Measurements from ENCODE around the gene UMAD1. TPM values are rescaled to one million over a fixed set of nuclear protein-coding genes. Genes with fewer than 3 reads are reported as not detected.

UMAD1 gene
- total RNA-seq, 2 experiments from 2014 or later: 11.0 to 15.3 TPM

- Mint-ChIP-seq H3K4me3 (no peak overlapping the region), H3K9me3 (no peaks in the 10 kb centered on the region), H3K27me3 (no peaks in the 10 kb centered on the region), H3K4me1 (ENCODE audit: low read depth) (peaks cover 5% of the 10 kb centered on the region), H3K27ac (no peak overlapping the region), H3K36me3 (ENCODE audit: low read depth) (no peaks in the 10 kb centered on the region)
- H3K36me3 ChIP-seq (ENCODE audit: insufficient read depth, low read length): no peaks in the 10 kb centered on the region
- CTCF ChIA-PET: no interaction called here
- no peak overlapping the region for H3K4me3 ChIP-seq (ENCODE audit: low read length)
- no peaks in the 10 kb centered on the region for H3K9me3 ChIP-seq (ENCODE audit: control insufficient read depth in 1 of 2, insufficient read depth in 1 of 2, low read length in 2 of 2)
- no peak overlapping the region for H3K27ac ChIP-seq (ENCODE audit: low read depth in 1 of 2, low read length in 2 of 2)
- H3K4me1 ChIP-seq (ENCODE audit: insufficient read depth, low read length): no peaks in the 10 kb centered on the region
- intact Hi-C loops (cut with DNase I, micrococcal nuclease): no loop called here
- POLR2A ChIA-PET: no interaction called here
- no peak for ATAC-seq (ENCODE audit: poor library complexity)
- DNase-seq: no peak
- no peak for TF ChIP-seq CTCF (IDR thresholded peaks at IDR 0.05)
- H3K27me3 ChIP-seq (ENCODE audit: control insufficient read depth in 1 of 2, insufficient read depth in 2 of 2, low read length in 2 of 2): no peaks in the 10 kb centered on the region
Measured at GRCh38 chr7:7613210-7613609, 27.3 kb upstream of the UMAD1 start.

GRCh38 chr7:7614018-7614741 is 26.4 kb upstream of the UMAD1 start:
- Mint-ChIP-seq H3K4me1 (ENCODE audit: low read depth) (peaks cover 5% of the 10 kb centered on the region), H3K36me3 (ENCODE audit: low read depth) (no peaks in the 10 kb centered on the region)
- CTCF ChIA-PET: no interaction called here

GRCh38 chr7:7617550-7617949 is 23.0 kb upstream of the UMAD1 start:
- H3K4me1 Mint-ChIP-seq (ENCODE audit: low read depth): peaks cover 5% of the 10 kb centered on the region
- H3K27ac ChIP-seq (ENCODE audit: low read depth in 1 of 2, low read length in 2 of 2): no peak overlapping the region
- no peak for DNase-seq
- no peak overlapping the region for H3K27ac Mint-ChIP-seq
- no peak for TF ChIP-seq CTCF (IDR thresholded peaks at IDR 0.05)
- POLR2A ChIA-PET: no interaction called here
- intact Hi-C loops (cut with DNase I, micrococcal nuclease): no loop called here
- H3K9me3 ChIP-seq (ENCODE audit: control insufficient read depth in 1 of 2, insufficient read depth in 1 of 2, low read length in 2 of 2): no peaks in the 10 kb centered on the region
- H3K36me3 Mint-ChIP-seq (ENCODE audit: low read depth): no peaks in the 10 kb centered on the region
- no peaks in the 10 kb centered on the region for H3K9me3 Mint-ChIP-seq
- H3K4me3 ChIP-seq (ENCODE audit: low read length): no peak overlapping the region
- CTCF ChIA-PET: no interaction called here
- H3K4me1 ChIP-seq (ENCODE audit: insufficient read depth, low read length): no peaks in the 10 kb centered on the region
- no peak for ATAC-seq (ENCODE audit: poor library complexity)
- no peaks in the 10 kb centered on the region for H3K27me3 ChIP-seq (ENCODE audit: control insufficient read depth in 1 of 2, insufficient read depth in 2 of 2, low read length in 2 of 2)
- no peaks in the 10 kb centered on the region for H3K27me3 Mint-ChIP-seq
- no peaks in the 10 kb centered on the region for H3K36me3 ChIP-seq (ENCODE audit: insufficient read depth, low read length)
- no peak overlapping the region for H3K4me3 Mint-ChIP-seq

More at GRCh38 chr7:7614018-7614741, 26.4 kb upstream of the UMAD1 start:
- no peak for TF ChIP-seq CTCF (IDR thresholded peaks at IDR 0.05)
- H3K4me3 Mint-ChIP-seq: no peak overlapping the region
- POLR2A ChIA-PET: no interaction called here
- H3K27me3 Mint-ChIP-seq: no peaks in the 10 kb centered on the region
- ATAC-seq (ENCODE audit: poor library complexity): no peak
- H3K4me1 ChIP-seq (ENCODE audit: insufficient read depth, low read length): no peaks in the 10 kb centered on the region
- no peak overlapping the region for H3K27ac ChIP-seq (ENCODE audit: low read depth in 1 of 2, low read length in 2 of 2)
- H3K36me3 ChIP-seq (ENCODE audit: insufficient read depth, low read length): no peaks in the 10 kb centered on the region
- no peak overlapping the region for H3K27ac Mint-ChIP-seq
- no peak for DNase-seq
- H3K27me3 ChIP-seq (ENCODE audit: control insufficient read depth in 1 of 2, insufficient read depth in 2 of 2, low read length in 2 of 2): no peaks in the 10 kb centered on the region
- no peak overlapping the region for H3K4me3 ChIP-seq (ENCODE audit: low read length)
- H3K9me3 Mint-ChIP-seq: no peaks in the 10 kb centered on the region
- intact Hi-C loops (cut with DNase I, micrococcal nuclease): no loop called here
- no peaks in the 10 kb centered on the region for H3K9me3 ChIP-seq (ENCODE audit: control insufficient read depth in 1 of 2, insufficient read depth in 1 of 2, low read length in 2 of 2)

Measured in CD4-positive, alpha-beta T cell (primary cell).